Activated T-cell treated with anti-CD3 and anti-CD28 coated beads for 1 hour (primary cell): Measurements from ENCODE around the gene PTPN1.
"Not testable (repeated sequence)": the region's sequence is repeated elsewhere in the genome, so short reads cannot be mapped to it uniquely, and the experiment has no call there.

ENCODE experiments used
- DNase-seq: peaks from one replicate; pipeline ENCODE4 v3.0.0-alpha.2; 2020; ENCODE audit warnings: low read depth

Gene PTPN1

GRCh38 chr20:50592282-50593004 is 82.3 kb downstream of the PTPN1 start:
- DNase-seq, result no peak

DNA sequence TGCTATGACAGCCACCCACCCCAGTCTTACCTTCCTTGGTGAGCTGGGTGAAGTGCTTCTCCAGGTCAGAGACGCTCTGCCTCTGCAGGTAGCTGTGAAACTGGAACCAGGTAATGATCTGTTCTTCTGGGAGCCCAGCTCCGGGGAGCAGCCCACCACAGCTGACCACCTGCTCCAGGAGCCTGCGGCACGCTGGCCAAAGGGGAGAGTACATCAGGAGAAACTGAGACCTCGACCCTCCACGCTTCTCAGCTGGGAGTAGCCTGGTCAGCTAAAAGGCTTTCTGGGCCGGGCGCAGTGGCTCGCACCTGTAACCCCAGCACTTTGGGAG is 82.8 kb downstream of the PTPN1 start:
- no peak for DNase-seq

DNA sequence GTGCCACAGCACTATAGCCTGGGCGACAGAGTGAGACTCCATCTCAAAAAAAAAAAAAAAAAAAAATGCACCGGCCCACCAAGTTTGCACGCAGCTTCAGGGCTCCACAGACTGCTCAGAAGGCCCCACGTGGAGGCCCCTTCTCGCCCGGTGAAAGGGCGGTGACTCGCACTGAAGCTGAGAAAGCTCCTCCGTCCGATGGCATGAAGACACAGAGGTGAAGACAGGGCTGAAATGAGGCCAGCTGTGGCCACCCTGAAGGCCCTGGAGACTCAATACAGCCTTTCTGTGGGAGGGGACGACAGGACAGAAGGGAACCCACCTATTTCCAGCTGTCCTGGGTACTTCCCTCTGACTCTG is 84.0 kb downstream of the PTPN1 start:
- no peak for DNase-seq

- no peak for DNase-seq
Observed at GRCh38 chr20:50594591-50595432, 84.6 kb downstream of the PTPN1 start.

DNA sequence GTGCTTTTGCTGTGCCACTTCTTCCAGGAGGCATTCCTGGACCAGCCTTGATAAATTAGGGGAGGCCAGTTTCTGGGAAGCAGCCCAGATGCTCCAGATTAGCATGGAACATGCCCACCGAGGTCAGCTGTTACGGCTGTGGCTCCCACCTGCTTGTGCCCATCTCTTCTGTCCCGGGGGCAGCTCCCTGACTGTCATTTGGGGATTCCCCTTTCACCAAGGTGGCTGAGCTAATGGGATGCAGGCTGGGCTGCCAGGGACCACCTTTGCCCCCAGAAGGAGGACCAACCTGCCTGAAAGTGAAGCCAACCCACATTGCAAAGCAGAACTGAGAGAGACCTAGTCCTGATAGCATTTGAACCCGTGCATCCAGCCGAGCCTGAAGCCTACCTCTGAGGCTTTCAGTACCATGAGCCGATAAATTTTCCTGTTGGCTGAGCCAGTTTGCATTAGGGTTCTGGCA is 85.3 kb downstream of the PTPN1 start:
- DNase-seq, result no peak

DNA sequence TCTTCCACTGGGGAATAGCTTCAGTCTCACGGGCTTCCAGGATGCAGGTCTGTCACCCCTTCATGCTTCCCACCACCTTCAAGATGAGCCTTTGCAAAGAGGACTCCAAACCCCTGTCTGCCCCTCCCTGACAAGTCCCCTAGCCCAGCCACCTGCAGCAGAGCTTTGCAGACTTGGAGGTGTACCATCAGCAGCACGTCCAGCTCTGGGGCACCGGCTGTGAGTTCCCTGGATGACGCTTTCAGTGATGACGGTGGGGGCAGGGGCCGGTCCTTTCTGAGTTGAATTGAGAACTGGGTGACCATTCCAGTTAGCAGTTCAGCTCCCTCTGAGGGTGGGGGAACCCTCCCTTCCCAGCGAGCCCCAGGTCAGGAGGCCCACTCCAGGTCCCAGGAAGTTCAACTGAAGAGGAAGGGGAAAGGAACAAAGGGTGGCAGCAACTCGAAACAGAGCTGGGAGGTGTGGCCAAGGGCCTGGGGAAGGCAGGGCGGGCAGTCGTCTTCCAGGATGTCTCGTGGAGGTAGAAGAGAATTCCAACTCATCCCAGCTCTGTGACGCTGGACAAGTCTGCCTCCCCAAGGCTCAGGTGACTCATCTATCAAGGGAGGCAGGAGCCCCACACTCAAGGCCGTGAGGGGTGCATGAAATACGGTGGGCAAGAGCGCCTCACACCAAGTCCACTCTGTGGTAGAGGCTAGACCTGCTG is 86.0 kb downstream of the PTPN1 start:
- DNase-seq, result no peak

DNA sequence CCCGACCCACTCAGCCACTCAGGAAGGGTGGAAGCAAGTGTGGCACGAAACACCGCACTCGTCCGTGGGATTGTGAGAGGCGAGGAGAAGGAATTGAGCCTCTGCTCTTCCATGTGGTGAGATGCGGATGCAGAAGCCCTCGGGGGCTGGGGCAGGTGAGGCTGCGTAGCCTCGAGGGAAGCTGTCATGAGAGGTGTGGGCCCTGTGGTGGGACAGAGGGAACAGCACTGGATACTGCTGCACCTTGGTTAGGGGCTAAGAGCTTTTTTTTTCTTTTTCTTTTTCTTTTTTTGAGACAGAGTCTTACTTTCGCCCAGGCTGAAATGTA is 86.5 kb downstream of the PTPN1 start:
- DNase-seq, result no peak

GRCh38 chr20:50597406-50597969 is 87.3 kb downstream of the PTPN1 start:
- DNase-seq, result no peak

DNA sequence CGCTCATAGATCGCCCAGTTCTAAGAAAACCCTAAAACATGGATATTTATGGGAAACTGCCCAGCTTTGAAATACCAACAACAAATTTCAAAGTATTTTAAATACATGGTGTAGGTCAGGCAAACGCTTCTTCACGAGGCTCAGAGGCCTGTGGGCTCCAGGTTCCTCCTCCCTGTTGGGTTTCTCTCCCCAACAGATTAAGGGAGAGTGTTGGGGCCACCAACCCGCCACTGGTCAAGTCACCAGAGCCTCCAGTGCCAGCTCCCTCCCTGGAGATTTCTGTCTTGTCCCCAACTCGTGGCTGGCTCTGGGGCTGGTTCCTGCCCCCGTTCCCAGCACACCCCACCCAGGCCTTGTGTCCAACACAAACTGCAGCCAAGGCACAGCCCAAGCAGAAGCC is 87.9 kb downstream of the PTPN1 start:
- DNase-seq, result no peak

DNA sequence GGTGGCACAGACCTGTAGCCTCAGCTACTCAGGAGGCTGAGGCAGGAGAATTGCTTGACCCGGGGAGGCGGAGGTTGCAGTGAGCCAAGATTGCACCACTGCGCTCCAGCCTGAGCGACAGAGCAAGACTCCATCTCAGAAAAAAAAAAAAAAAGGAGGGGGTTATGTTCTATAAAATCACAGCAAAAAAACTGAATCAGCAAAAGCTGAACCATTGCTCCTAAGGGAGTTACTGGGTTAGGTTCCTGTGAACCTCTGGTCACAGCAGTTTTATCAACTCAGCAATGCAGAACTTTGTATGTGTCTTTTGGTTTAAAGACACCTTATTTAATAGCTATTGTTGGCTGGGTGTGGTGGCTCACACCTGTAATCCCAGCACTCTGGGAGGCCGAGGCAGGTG is 88.6 kb downstream of the PTPN1 start:
- not testable (repeated sequence) for DNase-seq

GRCh38 chr20:50600281-50600895 is 90.2 kb downstream of the PTPN1 start:
- no peak for DNase-seq

DNA sequence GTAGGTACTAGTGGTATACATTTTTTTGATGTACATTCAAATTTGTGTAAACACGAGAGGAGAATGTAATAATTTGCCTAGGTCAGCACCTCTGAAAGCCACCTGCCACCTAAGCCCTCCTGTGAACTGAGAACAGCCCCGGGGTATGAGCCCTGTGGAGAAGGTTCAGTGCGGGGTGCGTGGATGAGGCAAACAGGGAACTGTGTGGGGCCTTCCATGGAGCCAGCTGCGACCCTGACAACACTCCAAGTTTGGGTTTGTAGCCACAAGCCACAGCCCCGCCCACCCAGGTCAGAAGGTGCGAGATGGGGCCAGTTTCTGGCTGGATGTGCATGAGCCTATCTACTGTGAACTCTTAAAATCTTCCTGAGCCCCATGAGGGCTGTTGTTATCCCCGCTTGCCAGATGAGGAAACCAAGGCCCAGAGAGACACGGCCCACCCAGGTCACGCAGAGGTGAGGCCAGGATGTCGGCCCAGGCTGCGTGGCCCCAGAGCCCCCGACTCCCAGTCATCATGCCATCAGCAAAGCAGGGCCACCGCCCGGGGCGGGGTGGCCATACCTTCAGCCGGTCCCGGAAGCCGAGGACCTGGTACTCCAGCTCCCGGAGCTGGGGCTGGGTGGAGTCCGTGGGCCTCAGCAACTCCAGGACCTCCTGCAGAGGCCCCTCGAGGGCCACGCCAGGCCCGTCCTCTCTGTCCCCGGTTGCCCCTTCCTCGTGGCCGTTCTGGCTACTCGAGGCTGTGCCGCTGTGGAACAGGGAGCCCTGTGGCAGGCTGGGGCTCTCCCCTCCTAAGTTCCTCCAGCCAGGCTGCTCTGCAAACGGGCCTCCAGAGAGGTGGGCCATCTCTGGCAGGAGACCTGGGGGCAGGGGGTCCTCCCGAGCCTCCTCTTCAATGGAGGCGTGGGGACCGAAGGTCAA is 91.6 kb downstream of the PTPN1 start:
- no peak for DNase-seq

DNA sequence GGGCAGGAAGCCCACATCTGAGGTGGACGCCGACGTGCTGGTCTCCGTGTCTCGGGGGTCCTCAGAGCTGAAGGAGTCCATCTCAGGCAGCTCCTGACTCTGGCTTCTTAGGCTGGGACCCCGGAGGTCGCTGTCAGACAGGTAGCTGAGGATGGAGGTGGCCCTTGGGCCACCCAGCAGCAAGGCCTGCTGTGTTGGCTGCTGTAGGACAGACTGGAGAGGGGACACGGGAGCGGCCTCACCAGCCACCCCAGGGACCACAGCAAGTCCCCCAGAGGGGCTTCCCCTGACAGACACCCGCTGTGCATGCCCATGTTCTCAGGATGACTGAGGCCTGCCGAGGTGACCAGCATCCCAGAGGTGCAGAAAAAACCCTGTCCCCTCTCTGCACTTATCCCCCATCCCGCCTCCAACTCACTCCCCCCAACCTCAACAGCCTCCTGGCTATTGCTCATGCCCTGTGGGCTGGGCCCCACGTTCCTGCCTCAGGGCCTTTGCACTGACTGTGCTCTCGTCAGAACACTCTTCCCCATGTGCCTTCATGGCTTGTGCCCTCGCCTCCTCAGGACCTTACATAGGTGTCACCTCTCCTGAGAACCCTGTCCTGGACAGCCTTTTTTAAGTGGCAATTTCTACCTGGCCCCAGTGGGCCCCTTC is 92.4 kb downstream of the PTPN1 start:
- no peak for DNase-seq

DNA sequence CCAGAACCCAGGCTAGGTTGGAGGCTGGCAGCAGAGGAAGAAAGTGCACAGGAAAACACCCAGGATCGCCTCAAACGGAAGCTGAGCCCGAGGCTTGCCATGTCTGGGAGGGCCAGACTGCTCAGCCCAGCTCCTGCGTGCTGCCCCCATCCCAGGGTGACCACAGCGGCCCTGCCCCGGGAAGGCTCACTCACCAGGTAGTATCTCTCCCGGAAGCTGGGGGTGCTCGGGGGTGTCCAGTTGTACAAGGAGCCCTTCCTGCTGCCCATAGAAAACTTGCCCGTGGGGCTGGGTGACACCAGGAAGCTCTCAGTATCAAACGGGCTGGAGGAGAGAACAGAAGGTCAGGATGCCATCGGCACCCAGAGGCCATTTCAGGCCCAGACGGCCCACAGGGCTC is 94.3 kb downstream of the PTPN1 start:
- DNase-seq, result no peak

DNA sequence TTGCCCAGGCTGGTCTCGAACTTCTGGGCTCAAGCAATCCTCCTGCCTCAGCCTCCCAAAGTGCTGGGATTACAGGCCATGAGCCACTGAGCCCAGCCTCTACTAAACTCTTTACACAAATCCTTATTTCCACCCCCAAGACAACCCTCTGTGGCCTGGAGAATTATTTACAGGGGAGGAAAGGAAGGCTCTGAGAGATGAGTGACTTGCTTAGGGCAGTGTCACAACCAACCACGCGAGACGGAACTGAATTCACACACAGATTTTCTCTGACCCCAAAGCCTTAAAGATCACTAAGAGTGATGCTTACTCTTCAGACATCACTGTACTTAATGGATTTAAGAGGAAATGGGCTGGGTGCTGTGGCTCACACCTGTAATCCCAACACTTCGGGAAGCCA is 95.0 kb downstream of the PTPN1 start:
- DNase-seq, result no peak

DNA sequence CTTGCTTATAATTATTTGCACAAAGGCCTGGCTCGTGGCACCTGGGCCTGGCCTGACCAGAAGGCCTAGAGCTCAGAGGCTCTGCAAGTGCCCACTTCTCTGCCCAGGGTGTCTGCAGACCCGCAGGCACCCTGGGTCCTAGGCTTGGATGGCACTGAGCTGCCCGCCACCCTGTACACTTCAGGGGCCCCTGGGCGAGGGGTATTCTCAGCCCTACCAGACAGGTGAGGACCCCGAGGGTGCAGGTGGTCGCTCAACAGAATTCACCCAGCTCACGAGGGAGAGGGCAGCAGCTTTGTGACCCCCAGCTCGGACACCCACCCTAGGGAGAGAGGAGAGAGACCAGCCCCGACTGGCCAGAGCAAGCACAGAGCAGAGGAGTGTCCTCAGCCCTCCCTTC is 97.3 kb downstream of the PTPN1 start:
- DNase-seq, result no peak

DNA sequence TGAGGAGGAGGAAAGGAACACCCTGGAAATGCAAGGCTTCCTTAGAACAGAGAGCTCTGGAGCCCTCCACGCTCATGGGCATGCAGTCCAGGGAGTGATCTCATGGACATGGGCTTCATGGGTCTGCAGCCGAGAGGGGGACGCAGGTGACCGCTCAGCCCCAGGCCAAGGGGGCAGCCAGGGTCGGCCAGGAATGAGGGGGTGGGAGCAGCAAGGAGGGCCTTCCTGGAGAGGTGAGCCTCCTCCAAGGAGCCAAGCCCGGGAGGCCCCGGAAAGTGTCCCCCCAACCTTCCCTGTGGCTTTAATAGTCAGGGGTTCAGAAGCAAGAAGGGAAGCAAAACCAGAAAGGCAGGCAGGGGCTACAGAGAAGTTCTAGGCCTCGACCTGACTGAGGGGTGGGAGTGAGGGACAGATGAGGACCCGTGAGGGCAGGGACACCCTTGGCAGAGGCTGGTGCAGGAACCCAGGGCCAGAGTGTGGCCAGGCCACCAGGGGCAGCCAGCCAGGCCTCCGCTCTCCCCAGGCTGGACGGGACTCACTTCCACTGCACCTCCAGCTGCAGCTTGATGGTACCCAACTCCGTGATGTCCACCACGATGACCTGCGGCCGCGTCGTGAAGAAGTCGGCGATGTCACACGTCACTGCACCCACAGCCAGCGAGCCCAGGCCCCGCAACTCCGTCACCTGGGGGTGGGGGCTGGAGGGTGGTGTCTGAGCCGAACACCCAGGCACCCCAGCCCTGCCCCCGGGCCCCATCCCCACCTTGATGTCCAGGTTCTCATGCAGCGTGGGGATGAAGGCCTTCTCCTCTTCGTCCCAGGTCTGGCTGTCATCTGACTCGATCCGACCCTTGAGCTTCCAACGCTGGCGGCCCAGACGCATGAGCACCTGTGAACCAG is 97.9 kb downstream of the PTPN1 start:
- DNase-seq, result no peak

- DNase-seq, result no peak
Observed at GRCh38 chr20:50608750-50609104, 98.5 kb downstream of the PTPN1 start.

DNA sequence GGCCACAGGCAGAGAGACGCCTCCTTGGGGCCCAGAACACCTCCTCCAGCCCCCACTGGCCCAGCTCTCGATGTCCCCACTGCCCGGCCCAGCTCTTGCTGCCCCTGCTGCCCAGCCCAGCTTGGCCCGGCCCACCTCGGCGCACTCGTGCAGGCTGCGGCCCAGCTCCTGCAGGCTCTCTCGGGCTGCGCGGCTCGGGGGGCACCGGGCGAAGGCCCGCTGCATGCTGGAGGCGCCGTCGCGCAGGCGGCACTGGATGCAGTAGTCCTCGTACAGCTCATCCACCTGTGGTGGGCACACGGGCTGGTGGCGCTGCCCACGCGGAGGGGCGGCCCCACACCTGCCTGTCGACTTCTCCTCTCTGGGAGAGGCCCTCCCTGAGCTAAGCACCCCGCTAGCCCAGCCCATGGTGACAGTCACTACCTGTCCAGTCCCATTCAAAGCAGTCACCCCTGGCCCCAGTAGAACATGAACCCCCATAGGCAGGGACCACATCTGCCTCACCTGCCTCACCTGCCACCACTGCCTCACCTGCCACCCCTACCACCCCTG is 99.3 kb downstream of the PTPN1 start:
- DNase-seq, result no peak
